Activated naive CD8-positive, alpha-beta T cell treated with anti-CD3 and anti-CD28 coated beads, Interleukin-2, amount 10 ng/mL, durations not matched to agents 7 days and 5 days (primary cell): ENCODE results near the gene UGT1A4. TPM values are rescaled to one million over a fixed set of nuclear protein-coding genes. Genes with fewer than 3 reads are reported as not detected.
"Not testable (repeated sequence)": the region's sequence is repeated elsewhere in the genome, so short reads cannot be mapped to it uniquely, and the experiment has no call there.

Source experiments
- ATAC-seq: fragments of 150-1000 bp; cut with Tn5 transposase; one replicate; pipeline ENCODE4 v1.10.0; 2021; ENCODE audit warnings: low read depth, moderate library complexity
- POLR2A ChIA-PET: fragments of 350-600 bp; sonication (Branson Sonifier 250); formaldehyde crosslinking; loops from one replicate; lab custom pipeline; 2021; ENCODE audit warnings: antibody characterized with exemption; lab: Charles Lee
- DNase-seq: peaks from one replicate; pipeline ENCODE4 v3.0.0; 2021
- H3K27ac Mint-ChIP-seq: one replicate; pipeline ENCODE4 v1.8.0; 2022; ENCODE audit warnings: mild to moderate bottlenecking, mixed read lengths
- H3K27me3 Mint-ChIP-seq: one replicate; pipeline ENCODE4 v1.8.0; 2022; ENCODE audit warnings: mild to moderate bottlenecking, moderate library complexity, mixed read lengths
- H3K36me3 Mint-ChIP-seq: one replicate; pipeline ENCODE4 v1.8.0; 2021; ENCODE audit warnings: mild to moderate bottlenecking, mixed read lengths
- H3K4me1 Mint-ChIP-seq: one replicate; pipeline ENCODE4 v1.8.0; 2021; ENCODE audit warnings: mixed read lengths
- H3K4me3 Mint-ChIP-seq: one replicate; pipeline ENCODE4 v1.8.0; 2022; ENCODE audit warnings: mild to moderate bottlenecking, moderate library complexity, mixed read lengths
- H3K9me3 Mint-ChIP-seq: one replicate; pipeline ENCODE4 v1.8.0; 2021; ENCODE audit warnings: mixed read lengths
- total RNA-seq, 2 experiments: library from RNA; stranded (reverse); gene quantifications; one replicate each; pipeline ENCODE4 v1.2.3, GENCODE V29; 2021

UGT1A4 gene
- total RNA-seq, 2 experiments from 2014 or later = not detected

DNA sequence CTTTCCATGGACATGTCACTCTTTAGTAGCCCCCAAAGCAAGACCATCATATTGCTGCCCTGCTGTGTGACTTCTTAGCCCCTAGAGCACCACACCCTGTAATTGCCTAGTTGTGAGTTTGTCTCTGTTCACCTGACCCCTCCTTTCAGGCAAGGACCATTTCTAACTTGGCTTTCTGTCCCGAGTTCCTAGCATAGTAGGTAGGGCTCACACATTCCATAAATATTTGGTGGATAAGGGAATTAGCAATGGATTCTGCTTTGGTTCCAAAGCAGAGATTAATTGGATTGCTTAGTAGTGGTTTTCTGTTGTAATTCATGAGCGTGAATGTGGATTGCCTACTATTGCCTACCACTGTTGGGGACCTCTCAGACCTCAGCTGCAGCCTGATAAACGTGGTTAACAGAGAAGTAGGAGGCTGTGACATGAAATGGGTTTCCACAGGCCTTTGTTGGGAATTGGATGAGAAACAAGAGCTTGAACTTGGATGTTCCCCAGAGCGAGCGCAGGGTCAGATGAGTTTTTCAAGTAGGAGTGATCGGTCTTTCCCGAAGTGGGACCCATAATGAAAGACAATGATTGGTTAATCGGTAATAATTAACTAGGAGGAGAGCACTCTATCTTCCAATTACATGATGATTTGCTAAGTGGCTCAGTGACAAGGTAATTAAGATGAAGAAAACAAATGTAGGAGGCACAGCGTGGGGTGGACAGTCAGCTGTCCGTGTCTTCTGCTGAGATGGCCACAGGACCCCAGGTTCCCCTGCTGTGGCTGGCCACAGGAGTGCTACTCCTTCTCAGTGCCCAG, 28.1 kb downstream of the UGT1A4 start:
- no peak overlapping the region for H3K27ac Mint-ChIP-seq
- ATAC-seq (no peak), DNase-seq (no peak)
- H3K4me3 Mint-ChIP-seq = no peak overlapping the region
- peaks cover 14% of the 10 kb centered on the region for H3K9me3 Mint-ChIP-seq
- peaks cover 17% of the 10 kb centered on the region for H3K27me3 Mint-ChIP-seq
- POLR2A ChIA-PET = no interaction called here
- H3K4me1 Mint-ChIP-seq = no peaks in the 10 kb centered on the region
- H3K36me3 Mint-ChIP-seq = no peaks in the 10 kb centered on the region

DNA sequence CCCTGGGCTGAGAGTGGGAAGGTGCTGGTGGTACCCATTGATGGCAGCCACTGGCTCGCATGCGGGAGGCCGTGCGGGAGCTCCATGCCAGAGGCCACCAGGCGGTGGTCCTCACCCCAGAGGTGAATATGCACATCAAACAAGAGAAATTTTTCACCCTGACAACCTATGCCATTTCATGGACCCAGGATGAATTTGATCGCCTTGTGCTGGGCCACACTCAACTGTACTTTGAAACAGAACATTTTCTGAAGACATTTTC, 28.7 kb downstream of the UGT1A4 start:
- peaks cover 17% of the 10 kb centered on the region for H3K9me3 Mint-ChIP-seq
- no peaks in the 10 kb centered on the region for H3K4me1 Mint-ChIP-seq
- POLR2A ChIA-PET = no interaction called here
- H3K36me3 Mint-ChIP-seq = no peaks in the 10 kb centered on the region
- H3K4me3 Mint-ChIP-seq = no peak overlapping the region
- H3K27me3 Mint-ChIP-seq = peaks cover 22% of the 10 kb centered on the region
- H3K27ac Mint-ChIP-seq = no peak overlapping the region
- DNase-seq (no peak), ATAC-seq (no peak)

DNA sequence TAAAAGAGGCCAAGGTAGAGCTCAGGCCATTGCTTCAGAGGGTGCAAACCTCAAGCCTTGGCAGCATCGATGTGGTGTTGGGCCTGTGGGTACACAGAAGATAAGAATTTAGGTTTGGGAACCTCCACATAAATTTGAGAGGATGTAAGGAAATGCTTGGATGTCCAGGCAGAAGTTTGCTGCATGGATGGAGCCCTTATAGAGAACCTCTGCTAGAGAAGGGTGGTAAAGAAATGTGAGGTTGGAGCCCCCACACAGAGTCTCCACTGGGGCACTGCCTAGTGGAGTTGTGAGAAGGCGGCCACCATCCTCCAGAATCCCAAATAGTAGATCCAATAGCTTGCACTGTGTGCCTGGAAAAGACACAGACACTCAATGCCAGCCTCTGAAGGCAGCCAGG, 32.2 kb downstream of the UGT1A4 start:
- H3K4me1 Mint-ChIP-seq, H3K4me3 Mint-ChIP-seq, POLR2A ChIA-PET, H3K36me3 Mint-ChIP-seq, DNase-seq, ATAC-seq, H3K27ac Mint-ChIP-seq: not testable (repeated sequence)
- Mint-ChIP-seq H3K9me3 (peaks cover 19% of the 10 kb centered on the region), H3K27me3 (peaks cover 21% of the 10 kb centered on the region)

DNA sequence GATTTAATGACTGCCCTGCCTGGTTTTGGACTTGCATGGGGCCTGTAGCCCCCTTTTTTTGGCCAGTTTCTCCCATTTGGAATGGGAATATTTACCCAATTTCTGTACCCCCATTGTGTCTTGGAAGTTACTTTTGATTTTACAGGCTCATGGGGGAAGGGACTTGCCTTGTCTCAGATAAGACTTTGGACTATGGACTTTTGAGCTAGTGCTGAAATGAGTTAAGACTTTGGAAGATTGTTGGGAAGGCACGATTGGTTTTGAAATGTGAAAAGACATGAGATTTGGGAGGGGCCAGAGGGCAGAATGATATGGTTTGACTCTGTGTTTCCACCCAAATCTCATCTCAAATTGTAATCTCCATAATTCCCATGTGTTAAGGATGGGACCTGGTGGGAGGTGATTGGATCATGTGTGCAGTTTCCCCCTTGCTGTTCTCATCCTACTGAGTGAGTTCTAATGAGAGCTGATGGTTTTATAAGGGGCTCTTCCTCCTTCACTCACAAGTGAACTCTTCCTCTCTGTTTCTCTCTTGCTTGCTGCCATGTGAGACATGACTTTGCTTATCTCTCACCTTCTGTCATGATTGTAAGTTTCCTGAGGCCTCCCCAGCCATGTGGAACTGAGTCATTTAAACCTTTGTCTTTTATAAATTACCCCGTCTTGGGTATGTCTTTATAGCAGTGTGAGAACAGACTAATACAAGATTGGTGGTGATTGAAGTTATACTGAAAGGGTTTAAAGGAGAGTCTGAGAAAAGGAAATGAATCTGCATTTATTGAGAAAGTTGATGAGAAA, 32.9 kb downstream of the UGT1A4 start:
- DNase-seq, H3K36me3 Mint-ChIP-seq, ATAC-seq, H3K4me1 Mint-ChIP-seq, H3K27ac Mint-ChIP-seq, H3K4me3 Mint-ChIP-seq, POLR2A ChIA-PET: not testable (repeated sequence)
- Mint-ChIP-seq H3K9me3 (peaks cover 19% of the 10 kb centered on the region), H3K27me3 (peaks cover 20% of the 10 kb centered on the region)

DNA sequence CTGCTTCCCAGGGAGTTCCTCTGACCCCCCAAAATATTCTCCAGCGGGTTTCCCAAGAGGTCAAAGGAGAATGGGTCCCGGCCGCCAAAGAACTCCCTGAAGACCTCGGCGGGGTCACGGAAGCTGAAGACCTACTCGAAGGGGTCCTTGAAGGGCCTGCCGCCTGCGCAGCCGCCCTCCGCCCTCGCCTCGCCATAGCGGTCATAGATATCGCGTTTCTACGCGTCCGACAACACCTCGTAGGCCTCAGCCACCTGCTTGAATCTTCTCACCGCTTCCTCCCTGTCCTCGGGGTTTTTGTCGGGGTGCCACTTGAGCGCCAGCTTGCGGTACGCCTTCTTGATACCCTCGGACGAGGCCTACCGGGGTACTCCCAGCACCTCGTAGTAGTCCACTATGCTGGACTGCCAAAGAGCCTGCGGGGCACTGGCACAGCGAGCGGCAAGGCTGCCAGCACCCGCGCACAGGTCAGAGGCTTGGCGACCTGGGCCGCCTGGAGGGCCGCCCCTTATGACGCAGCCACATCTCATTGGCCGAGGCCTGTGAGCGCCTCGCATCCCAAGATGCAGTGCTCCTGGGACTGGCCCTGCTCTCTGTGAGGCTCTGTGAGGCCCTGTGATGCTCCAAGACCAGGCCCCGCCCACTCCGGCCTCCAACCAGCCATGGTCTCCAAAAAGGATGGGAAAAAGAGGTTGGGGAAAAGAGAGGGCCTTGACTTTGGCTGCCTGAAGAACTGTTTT, 36.5 kb downstream of the UGT1A4 start:
- POLR2A ChIA-PET = no interaction called here
- ATAC-seq = no peak
- H3K4me3 Mint-ChIP-seq = no peak overlapping the region

DNA sequence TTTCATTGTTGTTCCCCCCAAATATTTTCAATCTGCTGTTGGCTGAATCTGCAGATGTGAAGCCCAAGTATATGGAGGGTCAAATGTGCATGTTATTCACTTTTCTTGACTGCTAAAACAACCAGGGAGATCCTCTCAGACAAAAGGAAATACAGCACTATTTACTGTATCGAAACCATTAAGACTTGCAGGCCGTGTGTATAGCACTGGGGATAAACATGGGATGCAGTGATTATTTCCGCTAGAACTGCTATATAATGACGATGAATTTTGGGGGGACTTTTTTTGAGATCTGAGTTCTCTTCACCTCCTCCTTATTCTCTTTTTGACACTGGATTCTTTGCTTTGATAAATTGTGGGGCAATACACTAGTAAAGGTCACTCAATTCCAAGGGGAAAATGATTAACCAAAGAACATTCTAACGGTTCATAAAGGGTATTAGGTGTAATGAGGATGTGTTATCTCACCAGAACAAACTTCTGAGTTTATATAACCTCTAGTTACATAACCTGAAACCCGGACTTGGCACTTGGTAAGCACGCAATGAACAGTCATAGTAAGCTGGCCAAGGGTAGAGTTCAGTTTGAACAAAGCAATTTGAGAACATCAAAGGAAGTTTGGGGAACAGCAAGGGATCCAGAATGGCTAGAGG, 38.0 kb downstream of the UGT1A4 start:
- DNase-seq (no peak), ATAC-seq (no peak)
- Mint-ChIP-seq H3K4me3 (no peak overlapping the region), H3K36me3 (no peaks in the 10 kb centered on the region), H3K9me3 (peaks cover 6% of the 10 kb centered on the region), H3K27me3 (peaks cover 12% of the 10 kb centered on the region), H3K4me1 (no peaks in the 10 kb centered on the region), H3K27ac (no peak overlapping the region)
- POLR2A ChIA-PET = no interaction called here

More for the DNA sequence above, 36.5 kb downstream of the UGT1A4 start:
- Mint-ChIP-seq H3K27me3 (peaks cover 12% of the 10 kb centered on the region), H3K36me3 (no peaks in the 10 kb centered on the region), H3K27ac (no peak overlapping the region), H3K9me3 (peaks cover 12% of the 10 kb centered on the region), H3K4me1 (no peaks in the 10 kb centered on the region)
- DNase-seq = no peak

DNA sequence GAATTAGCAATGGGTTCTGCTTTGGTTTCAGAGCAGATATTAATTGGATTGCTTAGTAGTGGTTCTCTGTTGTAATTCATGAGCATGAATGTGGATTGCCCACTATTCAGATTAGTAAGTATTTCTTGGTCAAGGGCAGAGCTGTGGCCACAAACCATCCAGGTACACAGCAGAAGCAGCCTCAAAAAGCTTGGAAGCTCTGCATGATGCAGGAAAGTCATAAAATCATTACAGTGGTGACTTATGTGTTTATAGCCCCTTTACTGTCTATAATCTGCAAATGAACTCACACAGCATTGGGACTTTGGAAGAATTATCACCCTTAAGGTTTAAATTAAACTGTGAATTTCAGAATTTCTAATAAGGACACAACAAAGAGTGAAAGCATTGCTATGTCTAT, 39.6 kb downstream of the UGT1A4 start:
- DNase-seq (no peak), ATAC-seq (no peak)
- H3K4me1 Mint-ChIP-seq = no peaks in the 10 kb centered on the region
- no peaks in the 10 kb centered on the region for H3K9me3 Mint-ChIP-seq
- POLR2A ChIA-PET = no interaction called here
- H3K27me3 Mint-ChIP-seq = peaks cover 3% of the 10 kb centered on the region
- H3K27ac Mint-ChIP-seq = no peak overlapping the region
- H3K36me3 Mint-ChIP-seq = no peaks in the 10 kb centered on the region
- H3K4me3 Mint-ChIP-seq = no peak overlapping the region

DNA sequence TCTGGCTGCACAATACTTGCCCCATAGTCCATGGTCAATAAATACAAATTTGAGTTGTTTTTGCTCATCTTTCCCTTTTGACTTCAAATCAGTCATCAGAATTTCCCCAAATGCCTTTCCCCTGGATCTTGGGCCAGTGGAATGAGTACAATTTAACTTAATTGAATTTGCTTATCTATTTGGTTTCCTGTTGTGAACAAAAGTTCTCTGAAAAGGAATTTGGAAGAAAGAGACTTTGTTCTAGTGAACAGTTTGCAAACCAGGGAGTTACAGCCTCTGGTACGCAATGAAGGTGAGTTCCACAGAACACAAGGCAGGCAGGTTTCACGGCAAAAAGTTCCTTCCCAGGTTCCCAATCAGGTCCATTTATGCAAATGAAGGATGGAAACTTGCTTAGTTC, 40.3 kb downstream of the UGT1A4 start:
- Mint-ChIP-seq H3K27me3 (peaks cover 9% of the 10 kb centered on the region), H3K27ac (no peak overlapping the region), H3K9me3 (no peaks in the 10 kb centered on the region), H3K36me3 (no peaks in the 10 kb centered on the region), H3K4me3 (no peak overlapping the region), H3K4me1 (no peaks in the 10 kb centered on the region)
- DNase-seq (no peak), ATAC-seq (no peak)
- POLR2A ChIA-PET = no interaction called here

DNA sequence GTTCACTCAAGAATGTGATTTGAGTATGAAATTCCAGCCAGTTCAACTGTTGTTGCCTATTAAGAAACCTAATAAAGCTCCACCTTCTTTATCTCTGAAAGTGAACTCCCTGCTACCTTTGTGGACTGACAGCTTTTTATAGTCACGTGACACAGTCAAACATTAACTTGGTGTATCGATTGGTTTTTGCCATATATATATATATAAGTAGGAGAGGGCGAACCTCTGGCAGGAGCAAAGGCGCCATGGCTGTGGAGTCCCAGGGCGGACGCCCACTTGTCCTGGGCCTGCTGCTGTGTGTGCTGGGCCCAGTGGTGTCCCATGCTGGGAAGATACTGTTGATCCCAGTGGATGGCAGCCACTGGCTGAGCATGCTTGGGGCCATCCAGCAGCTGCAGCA, 41.5 kb downstream of the UGT1A4 start, which contains the start of gene UGT1A1:
UGT1A1 (plus strand) TSS at position 228 of the 400 bp plus-strand sequence; CDS start at position 246, 18 bp downstream.
- Mint-ChIP-seq H3K4me1 (no peaks in the 10 kb centered on the region), H3K4me3 (no peak within 1 kb of the TSS), H3K27ac (no peak within 1 kb of the TSS), H3K9me3 (no peaks in the 10 kb centered on the region), H3K36me3 (no peaks in the 10 kb centered on the region), H3K27me3 (peaks cover 12% of the 10 kb centered on the region)
- no peak for DNase-seq
- POLR2A ChIA-PET = no interaction called here
- ATAC-seq = no peak

DNA sequence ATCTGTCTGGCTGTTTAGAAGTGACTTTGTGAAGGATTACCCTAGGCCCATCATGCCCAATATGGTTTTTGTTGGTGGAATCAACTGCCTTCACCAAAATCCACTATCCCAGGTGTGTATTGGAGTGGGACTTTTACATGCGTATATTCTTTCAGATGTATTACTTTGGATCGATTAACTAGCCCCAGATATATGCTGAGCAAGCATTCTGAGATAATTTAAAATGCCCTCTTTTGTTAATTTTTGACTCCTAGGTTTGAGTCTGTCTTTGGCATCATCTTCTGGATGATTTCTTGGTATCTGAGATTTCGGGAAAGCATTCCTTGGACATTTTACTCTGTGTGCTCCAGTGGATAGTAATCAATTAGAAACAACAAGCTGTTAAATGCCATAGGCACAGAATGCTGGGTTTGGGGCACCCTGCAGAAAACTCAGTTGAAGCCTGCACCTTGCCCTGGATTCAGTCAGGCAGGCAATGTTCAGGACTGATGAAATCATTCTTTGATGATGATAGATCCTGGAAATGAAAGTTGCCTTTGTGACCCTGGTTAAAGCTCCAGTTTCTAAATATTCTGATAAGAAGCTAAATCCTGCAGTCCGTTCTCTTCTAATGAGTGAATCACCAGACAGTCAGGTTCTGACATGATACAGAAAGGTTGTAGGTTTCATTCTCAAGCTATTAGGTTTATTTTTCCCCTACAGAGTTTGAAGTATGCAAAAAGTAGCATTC, 42.7 kb downstream of the UGT1A4 start:
- Mint-ChIP-seq H3K4me3 (no peak overlapping the region), H3K27ac (no peak overlapping the region), H3K27me3 (peaks cover 11% of the 10 kb centered on the region), H3K36me3 (no peaks in the 10 kb centered on the region), H3K4me1 (no peaks in the 10 kb centered on the region), H3K9me3 (no peaks in the 10 kb centered on the region)
- ATAC-seq (no peak), DNase-seq (no peak)
- POLR2A ChIA-PET = no interaction called here

DNA sequence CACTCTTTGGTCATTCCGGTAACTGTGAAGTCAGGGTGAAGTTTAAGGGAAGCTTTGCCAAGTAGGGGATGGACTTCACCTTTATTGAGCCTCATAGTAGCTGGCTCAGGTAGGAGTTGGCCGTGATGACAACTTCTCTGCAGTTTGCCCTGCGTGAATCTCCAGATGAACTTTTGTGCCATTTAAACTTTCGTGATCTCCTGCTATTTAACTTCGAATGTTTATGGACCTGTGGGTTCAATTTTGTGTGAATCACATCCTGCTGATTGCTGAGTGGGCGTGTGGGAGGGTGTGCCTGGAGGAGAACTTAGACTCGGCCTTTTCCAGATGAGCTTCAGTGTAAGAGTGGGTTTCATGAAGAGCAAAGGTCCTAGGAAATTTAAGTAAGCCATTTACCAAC, 45.7 kb downstream of the UGT1A4 start:
- Mint-ChIP-seq H3K27ac (no peak overlapping the region), H3K4me1 (no peaks in the 10 kb centered on the region), H3K36me3 (no peaks in the 10 kb centered on the region), H3K4me3 (no peak overlapping the region), H3K27me3 (peaks cover 16% of the 10 kb centered on the region), H3K9me3 (no peaks in the 10 kb centered on the region)
- DNase-seq (no peak), ATAC-seq (no peak)
- POLR2A ChIA-PET = no interaction called here

DNA sequence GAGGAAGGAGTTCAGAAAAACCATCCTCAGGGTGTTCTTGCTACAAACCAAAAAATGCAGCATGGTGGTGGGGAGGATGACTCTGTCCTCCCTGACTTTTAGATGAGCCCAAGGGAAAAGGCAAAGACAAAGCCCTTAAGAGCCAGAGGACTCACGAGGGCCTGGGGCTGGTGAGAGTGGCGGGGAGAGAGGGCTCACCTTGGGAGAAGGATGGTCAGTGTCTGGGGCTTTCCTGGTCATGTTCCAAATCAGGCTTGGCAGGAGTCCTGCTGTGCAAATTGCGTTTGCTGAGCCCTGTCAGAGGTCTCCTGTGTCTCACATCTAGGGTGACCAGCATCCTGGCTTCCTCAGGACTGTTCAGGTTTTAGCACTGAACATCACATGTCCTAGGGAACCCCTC, 46.2 kb downstream of the UGT1A4 start:
- Mint-ChIP-seq H3K9me3 (no peaks in the 10 kb centered on the region), H3K36me3 (no peaks in the 10 kb centered on the region), H3K27ac (no peak overlapping the region), H3K27me3 (peaks cover 14% of the 10 kb centered on the region), H3K4me3 (no peak overlapping the region), H3K4me1 (no peaks in the 10 kb centered on the region)
- POLR2A ChIA-PET = no interaction called here
- ATAC-seq (no peak), DNase-seq (no peak)

DNA sequence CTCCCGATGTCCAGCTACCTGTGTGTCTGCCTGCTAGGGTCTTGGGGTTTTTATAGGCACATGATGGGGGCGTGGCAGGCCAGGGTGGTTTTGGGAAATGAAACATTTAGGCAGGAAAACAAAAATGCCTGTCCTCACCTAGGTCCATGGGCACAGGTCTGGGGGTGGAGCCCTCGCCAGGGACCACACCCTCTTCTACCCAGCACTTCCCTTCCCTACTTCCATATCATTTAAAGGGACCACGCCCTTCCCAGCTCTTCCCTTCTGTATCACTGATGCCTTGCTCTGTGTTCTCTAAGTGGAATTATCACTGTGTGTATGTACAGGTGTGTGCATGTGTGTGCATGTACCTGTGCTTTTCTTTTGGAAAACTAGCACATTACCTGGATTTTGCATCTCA, 47.9 kb downstream of the UGT1A4 start:
- POLR2A ChIA-PET = no interaction called here
- Mint-ChIP-seq H3K27me3 (peaks cover 14% of the 10 kb centered on the region), H3K27ac (no peak overlapping the region), H3K36me3 (no peaks in the 10 kb centered on the region), H3K4me1 (no peaks in the 10 kb centered on the region), H3K9me3 (no peaks in the 10 kb centered on the region), H3K4me3 (no peak overlapping the region)
- ATAC-seq = no peak
- no peak for DNase-seq
